SK-MEL-5 (cell line): ENCODE measurements around the gene PRDM12. TPM values are rescaled to one million over a fixed set of nuclear protein-coding genes. Genes with fewer than 3 reads are reported as not detected.
A peak's percentile ranks its signal among the peaks of the same experiment; 100 is the strongest.

ENCODE experiments used
- DNase-seq: peaks from one replicate; pipeline ENCODE4 v3.0.0-alpha.2; 2016; ENCODE audit warnings: low read depth, low spot score
- in situ Hi-C: cut with HindIII; loops from 2 replicates; pipeline ENCODE4 v1.10.0; 2016; ENCODE audit warnings: low sequenced_read_pairs, high pct_unique_total_duplicates, low pct_unique_long_range_greater_than_20kb
- polyA plus RNA-seq, 2 experiments: library from polyadenylated mRNA; depleted of rRNA; stranded (reverse); fragments of >200 nt; gene quantifications; 2 replicates each; pipeline ENCODE4 v1.2.3, GENCODE V29; 2015
- total RNA-seq: library from RNA; depleted of rRNA; stranded (reverse); fragments of >200 nt; shearing (Covaris generic); gene quantifications from 2 replicates; pipeline ENCODE4 v1.2.3, GENCODE V29; 2014; rRNA removed

PRDM12 gene
- not detected in 2 replicates for total RNA-seq
- 0.23 and 0.96 TPM in 2 replicates for polyA plus RNA-seq (2015; cell fraction: cytosol; rRNA removed)
- polyA plus RNA-seq (2015; cell fraction: nucleus; rRNA removed): 0.41 TPM in 1 of 2 replicates, not detected in the other

DNA sequence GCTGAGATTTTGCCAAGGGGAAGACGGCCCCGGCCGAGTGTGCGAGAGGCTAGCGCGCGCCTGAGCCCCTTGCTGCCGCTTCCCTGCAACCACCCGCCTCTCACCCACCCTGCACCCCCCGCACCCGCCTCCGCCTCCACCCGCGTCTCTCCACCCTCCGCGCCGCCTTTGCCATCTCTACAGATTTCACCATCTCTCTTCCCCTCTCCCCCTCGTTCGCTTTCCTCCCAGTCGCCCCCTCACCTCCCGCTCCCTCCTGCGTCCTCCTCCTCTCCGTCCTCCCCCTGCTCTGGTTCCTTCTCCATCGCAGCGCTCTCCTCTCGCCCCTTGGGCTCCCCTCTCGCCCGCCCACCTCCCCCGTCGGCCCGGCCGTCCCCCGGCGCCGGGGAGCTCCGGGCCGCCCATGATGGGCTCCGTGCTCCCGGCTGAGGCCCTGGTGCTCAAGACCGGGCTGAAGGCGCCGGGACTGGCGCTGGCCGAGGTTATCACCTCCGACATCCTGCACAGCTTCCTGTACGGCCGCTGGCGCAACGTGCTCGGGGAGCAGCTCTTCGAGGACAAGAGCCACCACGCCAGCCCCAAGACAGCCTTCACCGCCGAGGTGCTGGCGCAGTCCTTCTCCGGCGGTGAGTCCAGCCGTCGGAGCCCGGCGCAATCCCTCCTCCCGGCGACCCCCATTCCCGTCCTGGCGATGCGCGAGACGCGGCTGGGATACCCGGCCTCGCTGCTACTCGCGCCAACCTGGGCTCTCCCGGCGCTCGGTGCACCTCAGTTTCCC is at the start of gene PRDM12:
TSS of gene PRDM12 (plus strand) at position 344 of the 778 bp plus-strand sequence. CDS start at position 404, 60 bp downstream.
- DNase-seq: no peak
- in situ Hi-C loops: no loop called here

DNA sequence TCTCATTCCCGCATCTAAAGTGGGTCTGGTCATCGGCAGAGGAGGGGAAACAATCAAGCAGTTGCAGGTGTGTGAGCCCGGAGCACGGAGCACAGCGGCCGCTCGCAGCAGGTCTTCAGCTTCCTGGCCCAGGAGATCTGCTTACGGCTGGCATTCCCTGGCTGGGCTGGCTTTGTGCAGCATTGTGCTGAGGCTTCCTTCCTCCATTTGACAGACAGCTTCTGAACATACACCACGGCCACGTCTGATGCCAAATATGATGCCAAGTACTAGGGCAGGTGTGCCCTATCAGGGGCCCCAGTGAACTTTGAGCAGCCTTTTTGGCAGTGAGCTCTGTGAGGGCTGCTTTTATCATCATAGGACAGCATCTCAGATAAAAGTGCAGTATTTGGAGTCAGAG is 47.9 kb upstream of the PRDM12 start:
- in situ Hi-C loops: no loop called here
- no peak for DNase-seq

DNA sequence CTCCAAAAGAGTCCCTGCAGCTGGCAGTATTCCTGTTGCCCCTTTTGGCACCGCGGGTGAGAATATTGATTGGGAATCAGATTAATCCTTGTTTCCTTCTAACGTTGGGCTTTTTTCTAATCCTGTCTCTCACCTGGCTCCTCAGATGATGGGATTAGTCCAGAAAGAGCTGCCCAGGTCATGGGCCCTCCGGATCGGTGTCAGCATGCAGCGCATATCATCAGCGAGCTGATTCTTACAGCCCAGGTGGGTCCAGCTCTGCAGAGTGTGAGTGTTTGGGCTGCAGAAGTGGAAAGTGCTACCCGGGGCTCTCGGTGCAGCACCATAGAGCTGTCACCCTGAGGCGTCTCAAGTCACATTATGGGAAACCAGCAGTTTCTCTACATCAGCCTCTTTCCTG is 40.9 kb upstream of the PRDM12 start:
- no peak for DNase-seq
- in situ Hi-C loops: no loop called here

DNA sequence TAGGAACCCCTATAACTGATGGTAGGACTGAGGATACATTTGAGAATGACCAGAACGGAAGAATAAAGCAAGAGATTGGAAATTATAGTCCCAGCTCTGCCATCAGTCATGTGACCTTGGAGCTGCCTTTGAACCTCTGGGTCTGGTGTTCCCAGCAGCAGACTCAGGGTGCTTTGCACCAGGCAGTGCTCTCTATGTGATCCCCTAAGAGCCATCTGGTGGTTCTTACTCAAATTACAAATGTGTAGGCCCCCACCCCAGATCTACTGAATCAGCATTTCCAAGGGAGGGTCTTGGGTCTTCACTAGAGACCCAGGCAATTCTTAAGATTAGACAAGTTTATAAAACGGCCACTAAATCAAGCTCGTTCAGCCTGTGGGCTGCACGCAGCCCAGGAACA is 40.2 kb upstream of the PRDM12 start:
- in situ Hi-C loops: no loop called here
- peak; percentile 16 for DNase-seq

DNA sequence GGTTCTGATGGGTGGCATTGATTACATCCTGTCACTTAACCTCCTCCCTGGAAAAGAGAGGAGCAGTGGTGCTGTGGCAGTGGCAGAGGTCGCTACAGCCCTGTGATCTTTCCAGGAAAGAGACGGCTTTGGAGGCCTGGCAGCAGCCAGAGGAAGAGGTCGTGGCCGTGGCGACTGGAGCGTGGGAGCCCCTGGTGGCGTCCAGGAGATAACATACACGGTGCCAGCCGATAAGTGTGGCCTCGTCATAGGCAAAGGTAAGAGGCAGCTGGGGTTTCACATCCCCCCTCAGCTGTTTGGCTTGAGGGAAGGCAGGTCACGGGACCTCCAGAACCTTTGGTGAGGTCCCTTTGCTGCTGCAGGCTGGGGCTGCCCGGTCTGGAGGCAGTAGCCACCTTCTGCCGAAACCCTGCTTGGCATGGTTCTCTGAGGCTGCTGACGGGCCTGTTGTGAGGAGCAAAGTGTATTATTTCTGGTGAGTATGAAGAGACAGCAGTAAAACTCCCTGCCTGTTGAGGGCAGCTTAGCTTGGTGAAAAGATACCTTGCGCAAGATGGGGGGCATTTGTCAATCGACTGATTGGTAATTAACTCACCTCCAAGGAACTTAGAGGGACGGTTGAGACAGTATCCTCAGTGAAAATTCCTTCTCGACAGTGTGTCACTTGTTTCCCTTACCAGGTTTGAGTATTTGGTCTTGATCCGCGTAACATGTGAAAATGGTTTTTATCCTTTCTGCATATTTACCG is 38.0 kb upstream of the PRDM12 start:
- DNase-seq: peak; percentile 9
- in situ Hi-C loops: no loop called here

DNA sequence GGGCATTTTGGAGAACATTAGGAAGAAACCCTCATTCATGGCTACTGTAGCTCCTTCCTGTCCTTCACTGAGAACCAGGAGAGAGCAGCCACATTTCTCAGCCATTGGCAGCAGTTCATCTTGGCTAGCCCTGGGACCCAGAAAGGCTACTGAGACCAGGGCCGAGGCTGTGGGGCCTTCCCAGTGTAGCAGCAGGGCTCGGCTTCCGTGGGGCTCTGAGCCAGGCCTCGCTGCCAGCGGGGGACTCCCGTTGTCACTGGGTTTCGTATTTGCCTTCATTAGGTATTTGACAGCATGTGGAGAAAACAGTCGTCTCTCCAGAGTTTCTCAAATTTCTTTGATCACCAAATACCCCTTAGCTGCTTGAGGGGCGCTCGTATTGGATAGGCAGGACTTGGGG is 37.3 kb upstream of the PRDM12 start:
- DNase-seq: no peak
- in situ Hi-C loops: no loop called here

DNA sequence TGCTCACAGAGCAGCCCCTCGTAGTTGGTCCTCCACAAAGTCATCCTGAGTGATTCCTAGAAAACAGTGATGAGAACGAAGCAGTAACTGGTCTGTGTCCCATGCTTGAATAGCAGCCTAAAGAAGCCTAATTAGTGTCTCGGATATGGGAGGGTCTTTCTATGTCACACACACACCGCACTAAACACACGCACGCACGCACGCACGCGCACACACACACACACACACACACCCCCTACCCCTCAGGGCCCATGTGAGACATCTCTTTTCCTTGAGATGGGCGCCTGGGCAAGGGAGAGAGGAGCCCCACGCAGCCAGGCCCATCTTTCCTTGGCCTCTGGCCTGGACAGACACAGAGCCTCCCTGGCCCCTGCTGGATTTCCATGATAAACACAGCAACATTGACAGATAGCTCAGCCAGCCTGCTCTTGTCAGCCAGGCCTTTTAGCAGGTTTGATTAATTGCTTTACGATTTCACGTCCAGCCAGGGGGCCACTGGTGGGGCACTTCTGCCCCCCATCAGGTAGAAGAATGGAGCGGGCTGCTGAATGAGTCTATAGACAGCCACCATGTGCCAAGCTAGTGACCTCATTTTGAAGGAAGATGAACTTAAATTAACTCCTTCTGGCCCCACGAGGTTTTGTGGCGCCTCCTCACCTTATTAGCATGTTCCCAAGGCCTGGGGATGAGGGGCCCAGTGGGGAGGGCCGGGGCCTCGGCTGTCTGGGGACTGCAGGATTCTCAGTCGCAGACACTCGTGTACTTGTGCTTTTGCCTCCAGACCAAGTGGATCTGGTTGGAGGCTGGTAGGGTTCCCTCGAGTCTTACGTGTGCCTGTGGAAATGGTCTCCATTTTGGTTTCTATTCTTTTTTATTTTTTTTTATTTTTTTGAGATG is 36.2 kb upstream of the PRDM12 start:
- in situ Hi-C loops: no loop called here
- DNase-seq: no peak

DNA sequence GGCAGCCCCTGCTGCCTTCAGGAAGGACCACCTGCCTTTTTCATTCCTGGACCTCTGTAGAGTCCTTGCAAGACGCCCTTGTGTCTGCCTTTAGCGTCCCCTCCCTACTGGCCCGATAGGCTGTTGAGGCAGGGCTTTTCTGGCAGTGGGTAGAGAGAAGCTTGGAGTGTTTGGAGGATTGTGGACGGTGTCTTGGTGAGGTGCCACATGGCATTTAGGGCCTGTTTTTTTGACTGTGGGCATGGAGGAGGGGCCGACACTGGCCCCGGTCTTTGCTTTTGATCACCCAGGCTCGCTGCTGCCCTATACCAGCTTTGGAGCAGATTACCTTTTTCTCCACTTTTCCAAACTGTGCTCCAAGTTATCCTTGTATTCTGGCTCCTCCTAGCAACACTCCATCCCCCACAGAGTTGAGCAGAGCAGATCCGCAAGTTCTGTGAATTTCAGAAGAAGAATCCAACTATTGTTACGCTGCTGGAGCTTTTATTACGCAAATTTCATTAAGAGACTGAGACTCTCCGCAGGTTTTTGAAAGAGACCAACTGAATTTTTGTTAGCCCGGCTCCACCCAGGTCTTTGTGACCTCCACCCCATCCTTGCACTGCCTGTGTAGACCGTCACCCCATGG is 34.8 kb upstream of the PRDM12 start:
- in situ Hi-C loops: no loop called here

DNA sequence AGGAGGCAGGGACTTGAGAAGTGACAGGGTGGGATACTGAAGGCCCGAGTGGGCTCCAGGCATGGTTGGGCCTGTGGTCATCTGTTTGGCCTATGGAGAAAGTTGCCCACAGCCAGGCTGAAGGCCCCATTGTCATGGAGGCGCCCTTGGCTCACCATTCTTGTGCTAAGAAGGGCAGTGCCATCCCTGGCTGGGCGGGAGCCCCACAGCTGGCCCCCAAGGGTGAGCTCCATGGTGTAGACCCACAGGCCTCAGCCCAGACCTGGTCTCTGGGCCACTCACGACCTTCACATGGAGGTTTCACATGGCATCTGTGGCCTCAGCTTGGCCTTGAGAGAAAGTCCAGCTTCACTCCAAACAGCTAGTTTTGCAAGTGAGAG is 34.3 kb upstream of the PRDM12 start:
- DNase-seq: no peak
- in situ Hi-C loops: no loop called here

More for the DNA sequence above, 34.8 kb upstream of the PRDM12 start:
- DNase-seq: no peak

DNA sequence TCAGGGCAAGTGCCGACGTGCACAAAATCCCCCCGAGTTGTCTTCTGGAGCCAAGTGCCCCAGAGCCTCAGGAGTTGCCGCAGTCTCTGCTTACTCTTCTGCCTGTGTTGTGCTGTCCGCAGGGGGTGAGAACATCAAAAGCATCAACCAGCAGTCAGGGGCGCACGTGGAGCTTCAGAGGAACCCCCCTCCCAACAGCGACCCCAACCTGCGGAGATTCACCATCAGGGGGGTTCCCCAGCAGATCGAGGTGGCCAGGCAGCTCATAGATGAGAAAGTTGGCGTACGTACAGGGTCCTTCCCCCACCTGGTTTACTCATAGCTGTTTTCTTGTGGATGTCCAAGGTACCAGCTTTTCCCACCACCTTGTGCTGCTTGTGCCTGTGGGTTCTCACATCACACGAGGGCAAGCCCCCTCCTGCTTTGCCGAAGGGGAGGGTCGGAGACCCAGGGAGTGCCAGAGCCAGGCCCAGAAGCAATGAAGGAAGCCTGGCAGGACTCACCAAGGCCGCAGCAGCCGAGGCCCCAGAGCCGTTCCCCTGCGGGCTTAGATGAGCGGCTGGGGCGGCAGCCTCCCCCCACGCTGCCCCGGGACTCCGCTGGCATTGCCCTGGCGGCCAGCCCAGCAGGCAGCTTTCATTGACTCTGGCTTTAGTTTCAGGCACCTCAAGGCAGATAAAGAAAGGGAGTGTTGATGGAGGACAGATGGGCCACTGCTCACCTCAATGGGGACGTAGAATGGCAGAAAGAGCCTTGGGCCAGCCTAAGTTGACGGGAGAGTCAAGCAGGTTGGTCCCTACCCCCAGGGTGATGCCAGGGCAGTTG is 33.7 kb upstream of the PRDM12 start:
- no peak for DNase-seq
- in situ Hi-C loops: no loop called here

DNA sequence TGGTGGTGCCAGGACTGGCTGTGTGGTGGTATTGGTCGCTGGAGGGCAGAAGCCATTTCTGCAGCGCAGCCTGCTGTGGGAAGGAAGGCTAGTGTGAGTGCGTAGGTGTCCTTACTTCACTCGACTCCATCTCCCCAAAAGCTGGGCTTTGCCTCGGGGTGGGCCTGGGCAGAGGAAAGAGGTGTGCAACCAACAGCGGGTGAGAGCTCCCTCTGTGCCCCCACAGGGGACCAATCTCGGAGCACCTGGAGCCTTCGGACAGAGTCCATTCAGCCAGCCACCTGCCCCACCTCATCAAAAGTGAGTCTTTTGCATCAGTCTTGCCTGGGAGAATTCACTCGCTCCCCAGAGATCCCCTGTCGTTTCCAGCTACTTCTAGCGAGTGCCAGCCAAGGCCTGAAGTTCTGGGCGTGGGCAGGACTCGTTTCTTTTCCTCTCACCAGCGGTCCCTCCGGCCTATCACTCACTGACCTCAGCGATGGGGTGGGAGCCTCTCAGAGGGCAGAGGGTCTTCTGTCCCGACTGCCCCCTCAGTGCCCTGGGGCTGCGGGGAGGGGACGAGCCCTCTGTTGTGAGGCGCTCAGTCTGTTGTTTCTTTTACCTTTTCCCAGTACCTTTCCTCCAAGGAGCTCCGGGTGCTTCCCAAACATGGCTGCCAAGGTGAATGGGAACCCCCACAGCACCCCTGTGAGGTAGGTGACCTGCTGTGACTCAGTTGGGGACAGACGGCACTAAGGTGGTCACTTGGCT is 32.9 kb upstream of the PRDM12 start:
- in situ Hi-C loops: no loop called here
- no peak for DNase-seq

DNA sequence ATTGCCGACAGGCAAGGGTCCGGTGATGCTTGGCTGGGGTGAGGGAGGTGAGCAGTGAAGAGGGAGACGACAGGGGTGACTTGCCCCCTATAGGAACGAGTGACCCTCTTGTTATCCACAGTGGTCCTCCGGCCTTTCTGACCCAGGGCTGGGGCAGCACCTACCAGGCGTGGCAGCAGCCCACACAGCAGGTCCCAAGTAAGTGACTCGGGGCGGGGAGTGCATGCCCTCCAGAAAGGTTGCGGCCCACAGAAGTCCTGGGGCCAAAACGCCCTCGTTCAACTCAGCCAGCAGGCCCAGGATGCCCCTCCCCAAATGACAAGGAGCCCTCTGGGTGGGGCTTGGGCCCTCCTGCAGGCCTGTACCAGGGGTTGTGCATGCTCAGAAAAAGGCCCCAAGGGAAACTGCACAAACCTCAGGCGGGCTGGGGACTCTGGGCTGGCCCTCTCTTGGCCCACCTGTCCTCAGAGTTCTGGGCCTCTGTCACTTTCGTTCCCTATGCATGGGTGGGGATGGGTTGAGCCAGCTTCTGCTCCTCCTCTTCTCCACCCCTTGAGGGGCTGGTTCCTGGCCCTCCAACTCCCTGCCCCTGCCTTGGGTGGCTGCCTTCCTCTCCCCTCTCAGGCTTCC is 32.2 kb upstream of the PRDM12 start:
- no peak for DNase-seq
- in situ Hi-C loops: no loop called here

DNA sequence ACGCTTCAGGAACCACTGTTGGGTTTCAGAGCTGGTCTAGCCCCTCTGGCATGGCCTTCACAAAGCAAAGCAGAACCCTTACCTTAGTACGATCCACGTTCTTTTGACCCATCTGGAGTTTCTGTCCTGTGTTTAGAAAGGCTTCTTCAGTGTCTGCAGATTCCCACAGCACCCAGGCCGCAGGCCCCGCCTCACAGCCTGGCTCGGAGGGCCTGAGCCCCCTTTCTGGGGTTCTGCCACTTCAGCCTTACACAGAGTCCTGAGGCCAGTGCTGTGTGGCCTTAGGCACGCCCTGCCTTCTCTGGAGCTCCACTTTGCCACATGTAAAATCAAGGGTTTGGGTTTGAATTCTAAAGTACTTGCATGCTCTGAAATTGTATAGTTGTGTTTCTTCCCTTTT is 31.6 kb upstream of the PRDM12 start:
- no peak for DNase-seq
- in situ Hi-C loops: no loop called here

DNA sequence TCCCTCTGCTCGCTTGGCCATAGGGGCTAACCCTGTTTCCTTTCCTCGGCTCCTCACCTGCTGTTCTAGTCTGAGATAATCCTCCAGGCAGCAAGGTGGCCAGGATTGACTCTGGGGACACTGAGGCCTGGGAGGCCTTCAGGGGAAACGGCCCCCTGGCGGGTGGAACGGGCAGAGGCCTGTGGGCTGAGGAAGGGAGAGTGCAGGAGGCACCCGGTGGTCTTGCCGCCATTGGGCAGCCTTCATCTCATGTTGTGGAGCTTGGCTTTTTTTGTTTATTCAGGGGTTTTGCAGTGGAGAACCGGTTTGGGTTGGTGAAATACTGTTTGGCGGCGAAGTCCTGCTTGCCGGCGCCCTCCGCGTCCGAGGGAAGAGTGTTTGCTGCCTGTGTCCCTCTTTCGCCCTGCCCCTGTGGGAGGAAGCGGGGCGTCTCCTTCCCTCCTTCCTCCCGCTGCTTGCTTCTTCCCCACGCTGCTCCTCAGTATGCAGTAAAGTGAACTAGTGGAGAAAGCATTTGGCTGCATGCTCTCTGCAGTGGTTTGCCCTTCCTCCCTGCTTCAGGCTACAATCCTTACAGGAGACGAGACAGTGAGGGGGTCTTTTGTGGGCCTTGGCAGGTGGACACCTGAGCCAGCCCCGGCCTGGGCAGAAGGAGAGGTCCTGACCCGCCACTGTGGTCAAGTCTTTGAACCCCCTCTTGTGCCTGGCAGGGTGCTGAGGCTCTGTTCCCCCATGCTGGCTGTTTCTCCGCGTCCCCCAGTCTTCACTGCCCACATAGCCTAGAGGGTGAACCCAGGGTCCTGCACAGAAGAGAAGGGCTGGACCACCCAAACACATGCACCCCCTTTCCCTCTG is 30.8 kb upstream of the PRDM12 start:
- in situ Hi-C loops: no loop called here
- no peak for DNase-seq

DNA sequence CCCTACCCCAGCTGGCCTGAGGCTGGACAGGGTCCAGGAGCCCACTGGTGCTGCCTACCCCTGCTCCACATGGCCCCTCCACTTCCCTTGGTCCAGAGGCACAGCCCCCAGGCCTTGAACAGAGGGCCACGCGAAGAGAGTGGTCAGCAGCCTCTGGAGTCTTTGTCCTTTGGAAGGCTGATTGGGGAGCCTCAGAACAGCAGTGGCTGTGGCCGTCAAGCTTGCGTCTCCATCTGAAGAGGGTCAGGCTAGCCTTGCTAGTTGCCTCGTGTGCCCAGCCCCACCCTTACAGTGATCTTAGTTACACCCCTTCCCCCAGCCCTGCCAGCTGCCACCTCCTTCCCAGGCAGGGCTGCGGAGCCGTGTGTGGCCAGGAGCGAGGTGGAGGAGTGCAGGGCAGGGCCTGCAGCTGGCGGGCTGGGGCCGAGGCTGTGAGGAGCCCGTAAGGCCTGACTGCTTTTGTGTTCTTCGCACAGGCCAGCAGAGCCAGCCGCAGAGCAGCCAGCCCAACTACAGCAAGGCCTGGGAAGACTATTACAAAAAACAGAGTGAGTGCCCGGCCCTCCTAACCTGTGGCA is 30.1 kb upstream of the PRDM12 start:
- in situ Hi-C loops: no loop called here
- DNase-seq: no peak
